ENCODE measurements around the gene LILRB5. TPM values are rescaled to one million over a fixed set of nuclear protein-coding genes. Genes with fewer than 3 reads are reported as not detected.

Gene LILRB5
- total and polyA plus RNA-seq, 2 donors (not counting 1 experiment from before 2014, with no cell fraction given): 0.05 TPM; not detected in 1

- Mint-ChIP-seq H3K9me3 (ENCODE audit: insufficient read depth) (no peaks in the 10 kb centered on the region), H3K4me3 (no peak overlapping the region), H3K27ac (no peak overlapping the region), H3K4me1 (peaks cover 4% of the 10 kb centered on the region), H3K27me3 (peaks cover 27% of the 10 kb centered on the region)
- Histone ChIP-seq H3K4me2 (replicated peaks; ENCODE audit: low read depth, low read length, poor library complexity, severe bottlenecking) (no peak overlapping the region), H3K4me1 (ENCODE audit: control insufficient read depth in 2 of 2, insufficient read depth in 2 of 2, low read length in 2 of 2) (no peaks in the 10 kb centered on the region), H3K4me3 (ENCODE audit: control extremely low read depth in 1 of 5, extremely low read depth in 1 of 5, insufficient read depth in 1 of 5, low read depth in 2 of 5, low read length in 4 of 5) (no peak overlapping the region), H3K79me2 (ENCODE audit: control insufficient read depth, insufficient read depth, low read length) (no peaks in the 10 kb centered on the region), H3K9ac (ENCODE audit: low read length) (no peak overlapping the region), H3K27ac (ENCODE audit: low read length in 2 of 2) (no peak overlapping the region), H4K20me1 (ENCODE audit: control insufficient read depth, insufficient read depth, low read length, poor library complexity, severe bottlenecking) (no peaks in the 10 kb centered on the region), H3K27me3 (replicated peaks in 1 of 4; ENCODE audit: control extremely low read depth in 1 of 4, control insufficient read depth in 3 of 4, insufficient read depth in 4 of 4, low read length in 3 of 4) (peaks cover 0 to 18% (median 6%) of the 10 kb centered on the region in 4 experiments), H3K36me3 (replicated peaks in 1 of 2; ENCODE audit: control extremely low read depth in 1 of 2, control insufficient read depth in 1 of 2, extremely low read depth in 1 of 2, insufficient read depth in 2 of 2, low read length in 1 of 2) (no peaks in the 10 kb centered on the region), H3K9me3 (ENCODE audit: control extremely low read depth in 1 of 3, control insufficient read depth in 2 of 3, insufficient read depth in 1 of 3, low read length in 2 of 3) (peaks cover 0 to 2% (median 0%) of the 10 kb centered on the region in 3 donors), H2AFZ (ENCODE audit: insufficient read depth, low read depth, low read length, poor library complexity, severe bottlenecking) (no peak overlapping the region)
- intact Hi-C loops (cut with micrococcal nuclease): no loop called here
- ChIA-PET CTCF (interaction anchor here (0.9 kb wide), 1 partner anchor 64 kb away, joined by 4 read pairs; no protein-coding TSS in a partner anchor), POLR2A (no interaction called here)
- ATAC-seq (ENCODE audit: low read depth) (no peak), DNase-seq (no peak)
- TF ChIP-seq EZH2 (IDR thresholded peaks at IDR 0.05; ENCODE audit: borderline replicate concordance, insufficient read depth, low read depth, low read length, poor library complexity, severe bottlenecking): no peak
- TF ChIP-seq, protein P1, sequence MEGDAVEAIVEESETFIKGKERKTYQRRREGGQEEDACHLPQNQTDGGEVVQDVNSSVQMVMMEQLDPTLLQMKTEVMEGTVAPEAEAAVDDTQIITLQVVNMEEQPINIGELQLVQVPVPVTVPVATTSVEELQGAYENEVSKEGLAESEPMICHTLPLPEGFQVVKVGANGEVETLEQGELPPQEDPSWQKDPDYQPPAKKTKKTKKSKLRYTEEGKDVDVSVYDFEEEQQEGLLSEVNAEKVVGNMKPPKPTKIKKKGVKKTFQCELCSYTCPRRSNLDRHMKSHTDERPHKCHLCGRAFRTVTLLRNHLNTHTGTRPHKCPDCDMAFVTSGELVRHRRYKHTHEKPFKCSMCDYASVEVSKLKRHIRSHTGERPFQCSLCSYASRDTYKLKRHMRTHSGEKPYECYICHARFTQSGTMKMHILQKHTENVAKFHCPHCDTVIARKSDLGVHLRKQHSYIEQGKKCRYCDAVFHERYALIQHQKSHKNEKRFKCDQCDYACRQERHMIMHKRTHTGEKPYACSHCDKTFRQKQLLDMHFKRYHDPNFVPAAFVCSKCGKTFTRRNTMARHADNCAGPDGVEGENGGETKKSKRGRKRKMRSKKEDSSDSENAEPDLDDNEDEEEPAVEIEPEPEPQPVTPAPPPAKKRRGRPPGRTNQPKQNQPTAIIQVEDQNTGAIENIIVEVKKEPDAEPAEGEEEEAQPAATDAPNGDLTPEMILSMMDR (IDR thresholded peaks at IDR 0.05): no peak
- WGBS (ENCODE audit: insufficient coverage): 88% methylated on average over 11 of the region's 11 CpGs
These were observed 5.0 kb upstream of the LILRB5 start for GRCh38 chr19:54262066-54262465.

- Mint-ChIP-seq H3K4me1 (no peaks in the 10 kb centered on the region), H3K4me3 (no peak overlapping the region), H3K27ac (no peak overlapping the region), H3K9me3 (ENCODE audit: insufficient read depth) (no peaks in the 10 kb centered on the region), H3K27me3 (peaks cover 26% of the 10 kb centered on the region)
- H3K27me3 ChIP-seq (replicated peaks in 1 of 4; ENCODE audit: control extremely low read depth in 1 of 4, control insufficient read depth in 3 of 4, insufficient read depth in 4 of 4, low read length in 3 of 4): peaks cover 0 to 40% (median 2%) of the 10 kb centered on the region in 4 experiments
- no peaks in the 10 kb centered on the region for H3K9me3 ChIP-seq (ENCODE audit: control extremely low read depth in 1 of 3, control insufficient read depth in 2 of 3, insufficient read depth in 1 of 3, low read length in 2 of 3)
- no peaks in the 10 kb centered on the region for H3K79me2 ChIP-seq (ENCODE audit: control insufficient read depth, insufficient read depth, low read length)
- no peaks in the 10 kb centered on the region for H3K4me1 ChIP-seq (ENCODE audit: control insufficient read depth in 2 of 2, insufficient read depth in 2 of 2, low read length in 2 of 2)
- H3K36me3 ChIP-seq (replicated peaks in 1 of 2; ENCODE audit: control extremely low read depth in 1 of 2, control insufficient read depth in 1 of 2, extremely low read depth in 1 of 2, insufficient read depth in 2 of 2, low read length in 1 of 2): no peaks in the 10 kb centered on the region
- H3K9ac ChIP-seq (ENCODE audit: low read length): no peak overlapping the region
- DNase-seq (no peak), ATAC-seq (ENCODE audit: low read depth) (no peak)
- CTCF ChIA-PET: interaction anchor here (1.1 to 2.0 kb wide), 2 partner anchors 8 to 9 kb away, joined by 3 to 5 read pairs; no protein-coding TSS in a partner anchor
- H2AFZ ChIP-seq (ENCODE audit: insufficient read depth, low read depth, low read length, poor library complexity, severe bottlenecking): no peak overlapping the region
- no peak for TF ChIP-seq EZH2 (IDR thresholded peaks at IDR 0.05; ENCODE audit: borderline replicate concordance, insufficient read depth, low read depth, low read length, poor library complexity, severe bottlenecking)
- TF ChIP-seq, protein P1 (IDR thresholded peaks at IDR 0.05): no peak
- no peak overlapping the region for H3K4me2 ChIP-seq (replicated peaks; ENCODE audit: low read depth, low read length, poor library complexity, severe bottlenecking)
- no peak overlapping the region for H3K4me3 ChIP-seq (ENCODE audit: control extremely low read depth in 1 of 5, extremely low read depth in 1 of 5, insufficient read depth in 1 of 5, low read depth in 2 of 5, low read length in 4 of 5)
- H3K27ac ChIP-seq (ENCODE audit: low read length in 2 of 2): no peak overlapping the region
- H4K20me1 ChIP-seq (ENCODE audit: control insufficient read depth, insufficient read depth, low read length, poor library complexity, severe bottlenecking): no peaks in the 10 kb centered on the region
- POLR2A ChIA-PET: no interaction called here
- intact Hi-C loops (cut with micrococcal nuclease): no loop called here
- 89% methylated on average over 14 of the region's 19 CpGs for WGBS (ENCODE audit: insufficient coverage)
These were observed 590 bp downstream of the LILRB5 start for GRCh38 chr19:54256250-54257115.

Measured in B cell (primary cell).